CD4-positive, alpha-beta memory T cell (primary cell): ENCODE results near the gene RIMS3. TPM values are rescaled to one million over a fixed set of nuclear protein-coding genes. Genes with fewer than 3 reads are reported as not detected.

Experiments used
- CTCF ChIA-PET: fragments of 350-600 bp; sonication (Branson Sonifier 250); formaldehyde crosslinking; loops from one replicate; lab custom pipeline; 2021; ENCODE audit warnings: inconsistent platforms; ENCODE audit not compliant: partially characterized antibody; lab: Charles Lee
- POLR2A ChIA-PET: fragments of 350-600 bp; sonication (Branson Sonifier 250); formaldehyde crosslinking; loops from one replicate; lab custom pipeline; 2021; ENCODE audit not compliant: partially characterized antibody; lab: Charles Lee
- DNase-seq, 5 donors: peaks; one replicate each; pipeline versions ENCODE4 v3.0.0 to v3.0.0-alpha.2; 2020 to 2022; ENCODE audit warnings: mixed read lengths in 1 of 5
- H3K27ac ChIP-seq: one replicate; pipeline ENCODE4 v1.7.0; 2013; ENCODE audit warnings: low read depth, low read length
- H3K27me3 ChIP-seq: 2 replicates; pipeline ENCODE4 v1.7.0; 2013; ENCODE audit warnings: mild to moderate bottlenecking, low read length, moderate library complexity; ENCODE audit not compliant: insufficient read depth
- H3K36me3 ChIP-seq: 2 replicates; pipeline ENCODE4 v1.7.0; 2013; ENCODE audit warnings: mild to moderate bottlenecking, low read length, moderate library complexity; ENCODE audit not compliant: insufficient read depth
- H3K4me1 ChIP-seq: 2 replicates; pipeline ENCODE4 v1.7.0; 2013; ENCODE audit warnings: mild to moderate bottlenecking, low read length, moderate library complexity; ENCODE audit not compliant: insufficient read depth
- H3K4me3 ChIP-seq, 2 donors: one replicate each; pipeline ENCODE4 v1.7.0; 2013; ENCODE audit warnings: low read length in 2 of 2, mild to moderate bottlenecking in 1 of 2
- H3K9me3 ChIP-seq, 2 donors: one replicate each; pipeline ENCODE4 v1.7.0; 2013; ENCODE audit warnings: low read length in 2 of 2, control low read depth in 1 of 2; ENCODE audit not compliant: control insufficient read depth in 1 of 2
- H3K27ac Mint-ChIP-seq, 7 donors: one replicate each; pipeline ENCODE4 v1.8.0; 2020 to 2021; ENCODE audit warnings: mixed read lengths in 7 of 7, mild to moderate bottlenecking in 6 of 7, inconsistent platforms in 3 of 7, moderate library complexity in 3 of 7
- H3K27me3 Mint-ChIP-seq, 2 donors: one replicate each; pipeline ENCODE4 v1.8.0; 2020 to 2021; ENCODE audit warnings: mixed read lengths in 2 of 2
- H3K36me3 Mint-ChIP-seq, 2 donors: one replicate each; pipeline ENCODE4 v1.8.0; 2020 to 2021; ENCODE audit warnings: mixed read lengths in 2 of 2, inconsistent platforms in 1 of 2, mild to moderate bottlenecking in 1 of 2
- H3K4me1 Mint-ChIP-seq, 4 donors: one replicate each; pipeline ENCODE4 v1.8.0; 2020 to 2021; ENCODE audit warnings: mixed read lengths in 4 of 4, mild to moderate bottlenecking in 1 of 4
- H3K4me3 Mint-ChIP-seq, 8 donors: one replicate each; pipeline ENCODE4 v1.8.0; 2020 to 2021; ENCODE audit warnings: mixed read lengths in 8 of 8, mild to moderate bottlenecking in 7 of 8, moderate library complexity in 6 of 8, inconsistent platforms in 3 of 8
- H3K9me3 Mint-ChIP-seq, 8 donors: one replicate each; pipeline ENCODE4 v1.8.0; 2020 to 2021; ENCODE audit warnings: mixed read lengths in 8 of 8, mild to moderate bottlenecking in 5 of 8, inconsistent platforms in 3 of 8, moderate library complexity in 1 of 8
- intact Hi-C: fragments of 100-400 bp; cut with micrococcal nuclease; formaldehyde crosslinking; loops from one replicate; pipeline ENCODE4 v1.15.1; 2023
- polyA plus RNA-seq, 2 donors: library from polyadenylated mRNA; unstranded; fragments of 300-500 nt; fragmentation: Illumina TruSeq; gene quantifications; one replicate each; pipeline ENCODE4 v1.2.3, GENCODE V29; 2021
- total RNA-seq, 2 experiments: library from RNA; stranded (reverse); gene quantifications; one replicate each; pipeline ENCODE4 v1.2.3, GENCODE V29; 2021

The RIMS3 gene
- total and polyA plus RNA-seq, 4 experiments from 2014 or later = 1.5 to 3.4 (median 2.2) TPM

- no peaks in the 10 kb centered on the region for H3K27me3 ChIP-seq
- no peak overlapping the region for H3K4me3 ChIP-seq
- no peaks in the 10 kb centered on the region for H3K9me3 ChIP-seq
- H3K27ac ChIP-seq = no peak overlapping the region
- peak overlapping the region in 3 of 7 donors; percentile 2 to 58 (median 9) for H3K27ac Mint-ChIP-seq
- H3K9me3 Mint-ChIP-seq = no peaks in the 10 kb centered on the region
- ChIA-PET POLR2A (no interaction called here), CTCF (no interaction called here)
- peaks cover 0 to 3% of the 10 kb centered on the region in 2 donors for H3K27me3 Mint-ChIP-seq
- H3K36me3 Mint-ChIP-seq = peaks cover 0 to 5% of the 10 kb centered on the region in 2 donors
- no peak for DNase-seq
- intact Hi-C loops = no loop called here
- no peaks in the 10 kb centered on the region for H3K4me1 ChIP-seq
- H3K4me3 Mint-ChIP-seq = no peak overlapping the region
- peaks cover 0 to 4% (median under 1%) of the 10 kb centered on the region in 4 donors for H3K4me1 Mint-ChIP-seq
- no peaks in the 10 kb centered on the region for H3K36me3 ChIP-seq
These were observed 25.0 kb downstream of the RIMS3 start for GRCh38 chr1:40640314-40641076.

GRCh38 chr1:40638097-40639036 is 27.1 kb downstream of the RIMS3 start:
- Histone ChIP-seq H3K27me3 (no peaks in the 10 kb centered on the region), H3K4me1 (no peaks in the 10 kb centered on the region), H3K36me3 (no peaks in the 10 kb centered on the region), H3K9me3 (no peaks in the 10 kb centered on the region), H3K27ac (no peak overlapping the region), H3K4me3 (no peak overlapping the region)
- peak overlapping the region in 1 of 7 donors; percentile 7 for H3K27ac Mint-ChIP-seq
- H3K36me3 Mint-ChIP-seq = peaks cover 0 to 4% of the 10 kb centered on the region in 2 donors
- H3K4me3 Mint-ChIP-seq = no peak overlapping the region
- ChIA-PET POLR2A (no interaction called here), CTCF (no interaction called here)
- H3K27me3 Mint-ChIP-seq = peaks cover 0 to 3% of the 10 kb centered on the region in 2 donors
- no peak for DNase-seq
- intact Hi-C loops = no loop called here
- no peaks in the 10 kb centered on the region for H3K9me3 Mint-ChIP-seq
- H3K4me1 Mint-ChIP-seq = peaks cover 8 to 9% (median 9%) of the 10 kb centered on the region in 4 donors

- H3K4me1 ChIP-seq = no peaks in the 10 kb centered on the region
- no peak for DNase-seq
- Mint-ChIP-seq H3K27me3 (peaks cover 0 to 3% of the 10 kb centered on the region in 2 donors), H3K4me3 (no peak overlapping the region), H3K27ac (no peak overlapping the region), H3K36me3 (peaks cover 0 to 4% of the 10 kb centered on the region in 2 donors), H3K4me1 (peaks cover 8 to 9% (median 9%) of the 10 kb centered on the region in 4 donors), H3K9me3 (no peaks in the 10 kb centered on the region)
- intact Hi-C loops = no loop called here
- H3K27me3 ChIP-seq = no peaks in the 10 kb centered on the region
- H3K27ac ChIP-seq = no peak overlapping the region
- H3K4me3 ChIP-seq = no peak overlapping the region
- ChIA-PET CTCF (no interaction called here), POLR2A (interaction anchor here (0.9 kb wide), 1 partner anchor 190 kb away, joined by 3 read pairs; no protein-coding TSS in a partner anchor)
- no peaks in the 10 kb centered on the region for H3K9me3 ChIP-seq
- no peaks in the 10 kb centered on the region for H3K36me3 ChIP-seq
These were observed 27.9 kb downstream of the RIMS3 start for GRCh38 chr1:40637470-40638007.

GRCh38 chr1:40636777-40637176 is 28.7 kb downstream of the RIMS3 start:
- no peak overlapping the region for H3K4me3 Mint-ChIP-seq
- Histone ChIP-seq H3K27me3 (no peaks in the 10 kb centered on the region), H3K36me3 (no peaks in the 10 kb centered on the region), H3K4me3 (no peak overlapping the region), H3K9me3 (no peaks in the 10 kb centered on the region), H3K4me1 (no peaks in the 10 kb centered on the region), H3K27ac (no peak overlapping the region)
- ChIA-PET CTCF (no interaction called here), POLR2A (interaction anchor here (0.9 kb wide), 1 partner anchor 191 kb away, joined by 3 read pairs; no protein-coding TSS in a partner anchor)
- no peak for DNase-seq
- peaks cover 0 to 3% of the 10 kb centered on the region in 2 donors for H3K27me3 Mint-ChIP-seq
- intact Hi-C loops = no loop called here
- no peak overlapping the region for H3K27ac Mint-ChIP-seq
- peaks cover 0 to 4% of the 10 kb centered on the region in 2 donors for H3K36me3 Mint-ChIP-seq
- peaks cover 8 to 9% (median 9%) of the 10 kb centered on the region in 4 donors for H3K4me1 Mint-ChIP-seq
- H3K9me3 Mint-ChIP-seq = no peaks in the 10 kb centered on the region

- H3K9me3 ChIP-seq = no peaks in the 10 kb centered on the region
- Mint-ChIP-seq H3K27ac (peak overlapping the region in 1 of 7 donors; percentile 42), H3K9me3 (no peaks in the 10 kb centered on the region), H3K4me3 (no peak overlapping the region), H3K4me1 (peaks cover 8 to 9% (median 9%) of the 10 kb centered on the region in 4 donors), H3K36me3 (peaks cover 0 to 4% of the 10 kb centered on the region in 2 donors), H3K27me3 (peaks cover 0 to 3% of the 10 kb centered on the region in 2 donors)
- no peaks in the 10 kb centered on the region for H3K36me3 ChIP-seq
- POLR2A ChIA-PET = no interaction called here
- CTCF ChIA-PET = no interaction called here
- no peak overlapping the region for H3K27ac ChIP-seq
- peaks cover under 1% of the 10 kb centered on the region for H3K4me1 ChIP-seq
- no peaks in the 10 kb centered on the region for H3K27me3 ChIP-seq
- H3K4me3 ChIP-seq = no peak overlapping the region
- intact Hi-C loops = no loop called here
- no peak for DNase-seq
These were observed 29.6 kb downstream of the RIMS3 start for GRCh38 chr1:40635763-40636500.

GRCh38 chr1:40634901-40635655 is 30.4 kb downstream of the RIMS3 start:
- CTCF ChIA-PET = no interaction called here
- no peak for DNase-seq
- H3K27me3 Mint-ChIP-seq = no peaks in the 10 kb centered on the region
- H3K9me3 Mint-ChIP-seq = no peaks in the 10 kb centered on the region
- peaks cover 0 to 4% of the 10 kb centered on the region in 2 donors for H3K36me3 Mint-ChIP-seq
- peaks cover 9 to 14% (median 12%) of the 10 kb centered on the region in 4 donors for H3K4me1 Mint-ChIP-seq
- H3K27me3 ChIP-seq = no peaks in the 10 kb centered on the region
- H3K9me3 ChIP-seq = no peaks in the 10 kb centered on the region
- H3K4me3 ChIP-seq = no peak overlapping the region
- intact Hi-C loops = no loop called here
- H3K27ac ChIP-seq = no peak overlapping the region
- H3K4me3 Mint-ChIP-seq = no peak overlapping the region
- H3K27ac Mint-ChIP-seq = peak overlapping the region in 3 of 7 donors; percentile 44 to 77 (median 54)
- POLR2A ChIA-PET = no interaction called here
- H3K36me3 ChIP-seq = no peaks in the 10 kb centered on the region
- peaks cover 5% of the 10 kb centered on the region for H3K4me1 ChIP-seq
